Aorta (tissue), 5 donors: ENCODE measurements around the gene ACBD3. TPM values are rescaled to one million over a fixed set of nuclear protein-coding genes. Genes with fewer than 3 reads are reported as not detected.

ENCODE experiments used
- ATAC-seq: fragments of 200-7000 bp; cut with Tn5 transposase; one replicate; pipeline ENCODE4 v1.9.1; 2022; ENCODE audit warnings: moderate library complexity; ENCODE audit not compliant: low FRiP score
- DNase-seq, 2 donors: peaks; one replicate each; pipeline ENCODE4 v3.0.0-alpha.2; 2020
- H3K27ac ChIP-seq, 2 donors: one replicate each; pipeline ENCODE4 v1.5.1; 2013; ENCODE audit warnings: low read length in 2 of 2, mild to moderate bottlenecking in 2 of 2, moderate library complexity in 2 of 2, control low read depth in 1 of 2, inconsistent platforms in 1 of 2, low read depth in 1 of 2
- H3K27me3 ChIP-seq, 2 donors: one replicate each; pipeline ENCODE4 v1.6.1; 2013; ENCODE audit warnings: control low read depth in 1 of 2, low read length in 1 of 2, mild to moderate bottlenecking in 1 of 2, moderate library complexity in 1 of 2; ENCODE audit not compliant: insufficient read depth in 2 of 2, control insufficient read depth in 1 of 2
- H3K36me3 ChIP-seq, 2 donors: one replicate each; pipeline ENCODE4 v1.6.1; 2013; ENCODE audit warnings: control low read depth in 1 of 2, low read length in 1 of 2, mild to moderate bottlenecking in 1 of 2; ENCODE audit not compliant: insufficient read depth in 2 of 2, control insufficient read depth in 1 of 2
- H3K4me1 ChIP-seq, 2 donors: one replicate each; pipeline ENCODE4 v1.6.1; 2013; ENCODE audit warnings: low read length in 2 of 2, control low read depth in 1 of 2, mild to moderate bottlenecking in 1 of 2, moderate library complexity in 1 of 2; ENCODE audit not compliant: insufficient read depth in 2 of 2, control insufficient read depth in 1 of 2
- H3K4me3 ChIP-seq, 2 donors: one replicate each; pipeline ENCODE4 v1.5.1; 2013; ENCODE audit warnings: low read length in 2 of 2, control low read depth in 1 of 2, mild to moderate bottlenecking in 1 of 2
- H3K9me3 ChIP-seq: one replicate; pipeline ENCODE4 v1.6.1; 2013; ENCODE audit warnings: mild to moderate bottlenecking, low read length; ENCODE audit not compliant: control insufficient read depth
- WGBS, 2 donors: extraction: QIAGEN DNeasy Blood & Tissue Kit; methylation state at CpG; one replicate each; pipeline ENCODE4 v1.1.7; 2013; 5-methylcytosine and 5-hydroxymethylcytosine counted together
- intact Hi-C, 2 donors: fragments of 100-400 bp; cut with DNase I; formaldehyde crosslinking; loops; one replicate each; pipeline versions ENCODE4 v1.14.2 to v1.15.0; 2022
- polyA plus RNA-seq, 2 donors: library from polyadenylated mRNA; stranded (reverse); fragments of 200-250 nt; gene quantifications; one replicate each; pipeline ENCODE4 v1.2.3, GENCODE V29; 2013
- total RNA-seq, 2 donors: library from RNA; stranded (reverse); fragmentation: NEBNext Ultra II Directional; extraction: Animal tissue kit (Norgen Biotek cat#: 25700); gene quantifications; one replicate each; pipeline ENCODE4 v1.2.1, GENCODE V29; 2021
- donor health status: healthy with polysubstance abuse.
- donor health status: Bipolar disorder and iron deficiency.
- donor health status: DM: no; HTN: no; CAD: no.
- donor health status: DM: no; HTN: no; CAD: no.
- donor health status: DM: yes; HTN: yes; CAD: no.

The ACBD3 gene
- total and polyA plus RNA-seq, 4 donors = 14.2 to 45.5 (median 33.5) TPM

- H3K4me1 ChIP-seq = peaks cover 0 to 3% of the 10 kb centered on the region in 2 donors
- intact Hi-C loops = loop anchor here in 1 of 2 donors (10.0 kb wide), 1 partner anchor 121 kb away; the partner anchor contains the start of gene H3-3A
Measured at GRCh38 chr1:226185141-226186036, 1.2 kb downstream of the ACBD3 start.

GRCh38 chr1:226181996-226182714 lies 4.4 kb downstream of the ACBD3 start:
- H3K9me3 ChIP-seq = no peaks in the 10 kb centered on the region
- H3K4me1 ChIP-seq = peaks cover 0 to 3% of the 10 kb centered on the region in 2 donors
- no peaks in the 10 kb centered on the region for H3K36me3 ChIP-seq
- ATAC-seq (peak; percentile 66), DNase-seq (peak; percentile 65 to 81)
- 67 to 81% methylated on average over 14 of the region's 14 CpGs for WGBS, 2 donors
- no peak overlapping the region for H3K27ac ChIP-seq
- no peaks in the 10 kb centered on the region for H3K27me3 ChIP-seq
- H3K4me3 ChIP-seq = no peak overlapping the region
- intact Hi-C loops = loop anchor here in 1 of 2 donors (5.0 to 10.0 kb wide), 2 partner anchors 40 to 117 kb away; partner anchors contain the start of gene H3-3A

More at GRCh38 chr1:226185141-226186036, 1.2 kb downstream of the ACBD3 start:
- no peaks in the 10 kb centered on the region for H3K9me3 ChIP-seq
- no peak overlapping the region for H3K27ac ChIP-seq
- H3K36me3 ChIP-seq = no peaks in the 10 kb centered on the region
- WGBS, 2 donors = 8% methylated on average over 14 of the region's 14 CpGs
- peak overlapping the region; percentile 84 to 90 for H3K4me3 ChIP-seq
- ATAC-seq = no peak
- DNase-seq = no peak
- no peaks in the 10 kb centered on the region for H3K27me3 ChIP-seq

DNA sequence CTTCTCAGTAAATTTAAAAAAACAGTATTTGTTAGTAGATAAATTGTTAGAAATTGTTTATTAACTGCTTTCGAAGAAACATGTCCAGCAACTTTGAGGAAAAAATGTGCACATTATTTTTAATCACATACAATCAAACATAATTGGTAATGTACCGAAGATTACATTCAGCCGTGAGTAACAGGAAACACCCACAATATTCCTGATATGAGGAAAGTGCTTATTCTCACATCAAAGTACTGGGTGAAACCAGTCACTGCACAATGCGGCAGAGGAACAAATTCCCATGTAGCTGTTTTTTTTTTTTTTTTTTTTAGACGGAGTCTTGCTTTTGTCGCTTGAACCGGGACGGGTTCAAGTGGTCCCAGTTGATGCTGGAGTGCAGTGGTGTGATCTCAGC lies 9.7 kb downstream of the ACBD3 start:
- Histone ChIP-seq H3K27ac (no peak overlapping the region), H3K4me3 (no peak overlapping the region), H3K36me3 (no peaks in the 10 kb centered on the region), H3K9me3 (no peaks in the 10 kb centered on the region), H3K4me1 (peaks cover 0 to 3% of the 10 kb centered on the region in 2 donors), H3K27me3 (no peaks in the 10 kb centered on the region)
- DNase-seq = no peak
- no peak for ATAC-seq
- 85 to 91% methylated on average over 8 of the region's 8 CpGs for WGBS, 2 donors
- intact Hi-C loops = no loop called here

GRCh38 chr1:226172589-226172988 lies 14.0 kb downstream of the ACBD3 start:
- Histone ChIP-seq H3K9me3 (no peaks in the 10 kb centered on the region), H3K36me3 (no peaks in the 10 kb centered on the region), H3K27ac (no peak overlapping the region), H3K4me1 (peaks cover 0 to 3% of the 10 kb centered on the region in 2 donors), H3K27me3 (no peaks in the 10 kb centered on the region), H3K4me3 (no peak overlapping the region)
- DNase-seq (no peak), ATAC-seq (no peak)
- WGBS, 2 donors = 84 to 93% methylated on average over 5 of the region's 5 CpGs
- intact Hi-C loops = no loop called here

DNA sequence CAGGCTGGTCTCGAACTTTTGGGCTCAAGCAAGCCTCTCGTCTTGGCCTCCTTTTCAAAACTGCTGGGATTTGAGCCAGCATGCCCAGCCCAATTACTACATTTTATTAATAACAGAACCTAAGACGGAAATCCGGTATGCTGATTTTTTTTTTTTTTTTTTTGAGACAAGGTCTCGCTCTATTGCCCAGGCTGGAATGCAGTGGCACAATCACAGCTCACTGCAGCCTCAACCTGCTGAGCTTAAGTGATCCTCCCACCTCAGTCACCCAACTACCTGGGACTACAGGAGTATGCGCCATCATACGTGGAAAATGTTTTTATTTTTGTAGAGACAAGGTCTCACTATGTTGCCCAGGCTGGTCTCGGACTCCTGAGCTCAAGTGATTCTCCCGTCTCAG lies 20.2 kb downstream of the ACBD3 start:
- 55 to 58% methylated on average over 9 of the region's 9 CpGs for WGBS, 2 donors
- DNase-seq (no peak), ATAC-seq (no peak)
- Histone ChIP-seq H3K27me3 (no peaks in the 10 kb centered on the region), H3K4me1 (no peaks in the 10 kb centered on the region), H3K9me3 (no peaks in the 10 kb centered on the region), H3K27ac (no peak overlapping the region), H3K4me3 (no peak overlapping the region), H3K36me3 (peaks cover 2 to 4% of the 10 kb centered on the region in 2 donors)
- intact Hi-C loops = no loop called here

GRCh38 chr1:226164154-226164553 lies 22.4 kb downstream of the ACBD3 start:
- Histone ChIP-seq H3K36me3 (peaks cover 7 to 9% of the 10 kb centered on the region in 2 donors), H3K4me1 (no peaks in the 10 kb centered on the region), H3K9me3 (no peaks in the 10 kb centered on the region), H3K27ac (no peak overlapping the region), H3K4me3 (no peak overlapping the region), H3K27me3 (no peaks in the 10 kb centered on the region)
- no peak for ATAC-seq
- no peak for DNase-seq
- WGBS, 2 donors = 81 to 82% methylated on average over 1 of the region's 1 CpG
- intact Hi-C loops = no loop called here

- Histone ChIP-seq H3K36me3 (peaks cover 7 to 13% of the 10 kb centered on the region in 2 donors), H3K4me1 (no peaks in the 10 kb centered on the region), H3K4me3 (no peak overlapping the region), H3K27ac (no peak overlapping the region), H3K27me3 (no peaks in the 10 kb centered on the region), H3K9me3 (no peaks in the 10 kb centered on the region)
- intact Hi-C loops = no loop called here
- 68 to 70% methylated on average over 8 of the region's 8 CpGs for WGBS, 2 donors
- DNase-seq (no peak), ATAC-seq (no peak)
Measured at GRCh38 chr1:226162898-226163297, 23.6 kb downstream of the ACBD3 start.

- intact Hi-C loops = no loop called here
- Histone ChIP-seq H3K9me3 (no peaks in the 10 kb centered on the region), H3K4me3 (no peak overlapping the region), H3K36me3 (peaks cover 7 to 11% of the 10 kb centered on the region in 2 donors), H3K27ac (no peak overlapping the region), H3K4me1 (no peaks in the 10 kb centered on the region), H3K27me3 (no peaks in the 10 kb centered on the region)
- DNase-seq (no peak), ATAC-seq (no peak)
- WGBS, 2 donors = 94% methylated on average over 7 of the region's 7 CpGs
Measured at GRCh38 chr1:226158983-226159382, 27.6 kb downstream of the ACBD3 start.
